Activated naive CD8-positive, alpha-beta T cell treated with anti-CD3 and anti-CD28 coated beads, Interleukin-2, amount 50 U/mL, for 24 hours (primary cell): ENCODE measurements around the gene ZC3H7B.

Experiments
- ATAC-seq: fragments of 150-1000 bp; cut with Tn5 transposase; one replicate; pipeline ENCODE4 v1.10.0; 2021
- DNase-seq: peaks from one replicate; pipeline ENCODE4 v3.0.0; 2021
- H3K27ac Mint-ChIP-seq: one replicate; pipeline ENCODE4 v1.8.0; 2021; ENCODE audit warnings: mild to moderate bottlenecking, mixed read lengths
- H3K27me3 Mint-ChIP-seq: one replicate; pipeline ENCODE4 v1.8.0; 2021; ENCODE audit warnings: mixed read lengths
- H3K36me3 Mint-ChIP-seq: one replicate; pipeline ENCODE4 v1.8.0; 2021; ENCODE audit warnings: low read depth, mixed read lengths
- H3K4me1 Mint-ChIP-seq: one replicate; pipeline ENCODE4 v1.8.0; 2021; ENCODE audit warnings: mixed read lengths
- H3K4me3 Mint-ChIP-seq: one replicate; pipeline ENCODE4 v1.8.0; 2021; ENCODE audit warnings: mild to moderate bottlenecking, moderate library complexity, mixed read lengths
- H3K9me3 Mint-ChIP-seq: one replicate; pipeline ENCODE4 v1.8.0; 2021; ENCODE audit warnings: mixed read lengths

The ZC3H7B gene

DNA sequence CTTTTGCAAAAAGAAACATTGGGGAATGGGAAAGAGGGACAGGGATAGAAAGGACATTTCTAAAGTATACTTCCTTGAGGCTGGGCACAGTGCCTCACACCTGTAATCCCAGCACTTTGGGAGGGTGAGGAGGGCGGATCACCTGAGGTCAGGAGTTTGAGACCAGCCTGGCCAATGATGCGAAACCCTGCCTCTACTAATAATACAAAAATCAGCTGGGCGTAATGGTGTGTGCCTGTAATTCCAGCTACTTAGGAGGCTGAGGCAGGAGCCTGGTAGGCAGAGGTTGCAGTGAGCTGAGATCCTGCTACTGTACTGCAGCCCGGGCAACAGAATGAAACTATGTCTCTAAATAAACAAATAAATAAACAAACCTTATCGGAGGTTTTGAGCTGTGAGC, 64.1 kb downstream of the ZC3H7B start:
- Mint-ChIP-seq H3K4me3 (no peak overlapping the region), H3K36me3 (no peaks in the 10 kb centered on the region), H3K27me3 (peaks cover 9% of the 10 kb centered on the region), H3K9me3 (no peaks in the 10 kb centered on the region), H3K27ac (no peak overlapping the region), H3K4me1 (no peaks in the 10 kb centered on the region)
- ATAC-seq, result no peak
- DNase-seq, result no peak

- H3K27ac Mint-ChIP-seq, result no peak overlapping the region
- H3K36me3 Mint-ChIP-seq, result no peaks in the 10 kb centered on the region
- H3K9me3 Mint-ChIP-seq, result no peaks in the 10 kb centered on the region
- DNase-seq, result no peak
- no peak for ATAC-seq
- H3K4me3 Mint-ChIP-seq, result no peak overlapping the region
- H3K27me3 Mint-ChIP-seq, result peaks cover 9% of the 10 kb centered on the region
- H3K4me1 Mint-ChIP-seq, result no peaks in the 10 kb centered on the region
These were observed 65.2 kb downstream of the ZC3H7B start for GRCh38 chr22:41366323-41367029.

DNA sequence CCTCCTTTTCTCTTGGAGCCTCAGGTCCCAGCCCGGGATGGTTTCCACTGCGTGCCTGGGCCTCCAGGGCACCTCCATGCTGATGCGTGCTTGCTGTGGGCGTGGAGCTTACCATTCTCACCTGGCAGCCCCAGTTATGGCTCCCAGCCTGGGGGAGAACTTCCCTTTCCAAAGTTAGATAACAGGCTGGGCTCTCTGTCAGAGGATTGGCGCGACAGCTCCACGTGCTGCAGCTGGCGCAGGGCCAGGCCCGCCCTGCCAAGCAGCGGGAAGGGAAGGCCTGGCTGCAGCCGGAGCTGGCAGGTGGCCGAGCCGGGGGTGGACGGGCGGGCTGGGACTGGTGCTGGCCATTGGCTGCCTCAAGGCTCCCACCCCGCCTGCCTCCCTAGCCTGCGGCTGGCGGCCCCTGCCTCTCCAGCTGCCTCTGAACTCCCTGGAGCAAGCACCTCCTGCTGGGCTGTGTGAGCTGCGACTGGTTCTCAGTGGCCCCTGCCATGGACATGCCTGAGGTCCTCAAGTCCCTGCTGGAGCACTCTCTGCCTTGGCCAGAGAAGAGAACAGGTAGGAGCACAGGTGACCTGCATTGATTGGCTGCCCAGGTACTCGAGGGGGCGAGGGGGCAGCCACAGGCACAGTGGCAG, 65.8 kb downstream of the ZC3H7B start:
- Mint-ChIP-seq H3K27me3 (peaks cover 9% of the 10 kb centered on the region), H3K27ac (no peak overlapping the region), H3K36me3 (no peaks in the 10 kb centered on the region), H3K4me3 (no peak overlapping the region), H3K4me1 (no peaks in the 10 kb centered on the region), H3K9me3 (no peaks in the 10 kb centered on the region)
- peak; percentile 21 for ATAC-seq
- DNase-seq, result peak; percentile 5

GRCh38 chr22:41367680-41368542, 66.6 kb downstream of the ZC3H7B start:
- H3K27me3 Mint-ChIP-seq, result peaks cover 9% of the 10 kb centered on the region
- no peaks in the 10 kb centered on the region for H3K36me3 Mint-ChIP-seq
- no peak overlapping the region for H3K27ac Mint-ChIP-seq
- no peaks in the 10 kb centered on the region for H3K9me3 Mint-ChIP-seq
- ATAC-seq, result no peak
- DNase-seq, result no peak
- no peak overlapping the region for H3K4me3 Mint-ChIP-seq
- no peaks in the 10 kb centered on the region for H3K4me1 Mint-ChIP-seq

DNA sequence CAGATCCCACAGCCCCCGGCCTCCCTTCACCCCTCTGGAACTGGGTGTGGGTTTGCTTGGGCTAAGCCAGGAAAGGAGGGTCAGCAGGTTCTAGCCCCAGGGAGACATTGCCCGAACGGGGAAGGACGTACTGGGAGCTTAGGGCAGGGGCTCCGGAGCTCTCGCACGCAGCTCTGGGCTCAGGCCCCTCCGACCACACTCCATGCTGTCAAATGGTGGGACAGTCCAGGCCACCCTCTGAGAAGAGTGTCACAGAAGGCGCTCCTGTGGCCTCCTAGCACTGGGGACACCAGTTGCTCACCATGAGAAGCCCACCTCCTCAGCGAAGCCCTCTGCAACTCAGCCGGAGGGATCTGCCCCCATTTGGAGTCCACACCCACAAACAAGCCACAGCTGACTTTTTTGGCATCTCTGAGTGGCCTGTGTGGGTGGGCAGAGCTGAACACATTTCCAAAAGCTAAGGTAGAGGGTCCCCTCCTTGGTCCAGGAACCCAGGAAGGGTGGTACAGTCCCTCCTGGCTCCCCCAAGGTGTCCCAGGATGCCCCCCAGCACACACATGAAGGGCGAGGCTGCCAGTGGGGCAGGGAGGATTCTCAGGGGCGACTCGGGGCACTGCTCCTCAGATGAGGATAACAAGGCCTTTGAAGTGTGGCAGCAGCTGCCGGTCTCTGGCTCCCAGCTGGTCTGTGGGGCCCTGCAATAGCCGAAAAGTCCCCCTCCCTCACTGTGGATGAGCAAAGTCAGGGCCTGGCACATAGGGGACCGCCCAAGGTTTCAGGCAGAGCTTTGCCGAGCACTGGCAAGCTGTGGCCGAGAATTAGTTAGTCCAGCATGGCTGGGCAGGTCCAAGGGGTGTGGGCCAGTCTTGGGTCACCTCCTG, 67.5 kb downstream of the ZC3H7B start:
- Mint-ChIP-seq H3K27me3 (peaks cover 9% of the 10 kb centered on the region), H3K4me1 (no peaks in the 10 kb centered on the region), H3K9me3 (no peaks in the 10 kb centered on the region), H3K36me3 (no peaks in the 10 kb centered on the region), H3K4me3 (no peak overlapping the region), H3K27ac (no peak overlapping the region)
- DNase-seq (no peak), ATAC-seq (no peak)

DNA sequence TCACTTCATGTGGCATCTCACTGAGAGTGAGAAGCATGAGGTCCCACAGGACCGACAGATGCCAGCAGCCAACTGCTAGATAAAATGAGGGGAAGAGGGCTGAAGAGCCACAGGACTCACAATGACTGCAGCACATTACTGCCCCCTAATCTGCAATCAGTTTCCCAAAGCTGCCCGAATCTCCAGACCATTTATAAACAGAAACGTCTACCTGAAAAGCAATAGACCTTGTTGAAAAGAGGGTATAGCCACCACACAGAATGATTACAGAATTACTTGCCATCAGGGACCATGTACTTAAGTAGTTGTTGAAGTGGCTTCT, 68.1 kb downstream of the ZC3H7B start:
- Mint-ChIP-seq H3K9me3 (no peaks in the 10 kb centered on the region), H3K27me3 (peaks cover 9% of the 10 kb centered on the region), H3K4me1 (no peaks in the 10 kb centered on the region), H3K4me3 (no peak overlapping the region), H3K36me3 (no peaks in the 10 kb centered on the region), H3K27ac (no peak overlapping the region)
- ATAC-seq (no peak), DNase-seq (no peak)

GRCh38 chr22:41369837-41370236, 68.5 kb downstream of the ZC3H7B start:
- no peak for ATAC-seq
- H3K4me1 Mint-ChIP-seq, result no peaks in the 10 kb centered on the region
- H3K36me3 Mint-ChIP-seq, result no peaks in the 10 kb centered on the region
- H3K27me3 Mint-ChIP-seq, result peaks cover 9% of the 10 kb centered on the region
- H3K27ac Mint-ChIP-seq, result no peak overlapping the region
- DNase-seq, result no peak
- no peaks in the 10 kb centered on the region for H3K9me3 Mint-ChIP-seq
- no peak overlapping the region for H3K4me3 Mint-ChIP-seq

- no peaks in the 10 kb centered on the region for H3K9me3 Mint-ChIP-seq
- no peaks in the 10 kb centered on the region for H3K36me3 Mint-ChIP-seq
- no peak for ATAC-seq
- H3K4me1 Mint-ChIP-seq, result peaks cover 12% of the 10 kb centered on the region
- no peaks in the 10 kb centered on the region for H3K27me3 Mint-ChIP-seq
- DNase-seq, result no peak
- H3K4me3 Mint-ChIP-seq, result no peak overlapping the region
- H3K27ac Mint-ChIP-seq, result no peak overlapping the region
These were observed 76.5 kb downstream of the ZC3H7B start for GRCh38 chr22:41377846-41378245.

DNA sequence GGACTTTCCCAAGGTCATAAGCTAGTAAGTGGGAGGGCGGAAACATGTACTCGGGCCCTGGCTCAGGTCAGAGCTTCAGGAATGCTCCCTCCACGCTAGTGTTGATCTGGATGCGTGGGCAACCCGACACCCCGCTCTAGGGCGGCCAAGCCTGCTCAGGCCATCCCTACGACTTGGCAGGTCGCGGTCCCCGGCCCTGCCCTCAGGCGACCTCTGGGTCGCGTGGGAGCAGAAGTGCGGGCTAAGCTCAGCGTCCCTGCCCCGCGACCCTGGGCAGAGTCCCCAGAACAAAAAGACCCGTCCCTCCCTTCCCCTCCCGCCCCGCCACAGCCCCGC, 79.6 kb downstream of the ZC3H7B start:
- no peaks in the 10 kb centered on the region for H3K36me3 Mint-ChIP-seq
- H3K27ac Mint-ChIP-seq, result no peak overlapping the region
- ATAC-seq (peak; percentile 1), DNase-seq (no peak)
- no peaks in the 10 kb centered on the region for H3K9me3 Mint-ChIP-seq
- H3K4me1 Mint-ChIP-seq, result peaks cover 14% of the 10 kb centered on the region
- H3K4me3 Mint-ChIP-seq, result peak overlapping the region; percentile 81
- no peaks in the 10 kb centered on the region for H3K27me3 Mint-ChIP-seq

- Mint-ChIP-seq H3K27me3 (no peaks in the 10 kb centered on the region), H3K27ac (peak within 1 kb of the TSS; percentile 87), H3K4me3 (peak within 1 kb of the TSS; percentile 81), H3K36me3 (no peaks in the 10 kb centered on the region), H3K9me3 (no peaks in the 10 kb centered on the region), H3K4me1 (peaks cover 14% of the 10 kb centered on the region)
- DNase-seq, result peak; percentile 96
- peak; percentile 95 for ATAC-seq
These were observed 80.2 kb downstream of the ZC3H7B start, which contains the start of gene TEF for GRCh38 chr22:41381329-41382097. TEF (plus strand) TSS chr22:41381942; CDS start chr22:41382045, 103 bp downstream.

DNA sequence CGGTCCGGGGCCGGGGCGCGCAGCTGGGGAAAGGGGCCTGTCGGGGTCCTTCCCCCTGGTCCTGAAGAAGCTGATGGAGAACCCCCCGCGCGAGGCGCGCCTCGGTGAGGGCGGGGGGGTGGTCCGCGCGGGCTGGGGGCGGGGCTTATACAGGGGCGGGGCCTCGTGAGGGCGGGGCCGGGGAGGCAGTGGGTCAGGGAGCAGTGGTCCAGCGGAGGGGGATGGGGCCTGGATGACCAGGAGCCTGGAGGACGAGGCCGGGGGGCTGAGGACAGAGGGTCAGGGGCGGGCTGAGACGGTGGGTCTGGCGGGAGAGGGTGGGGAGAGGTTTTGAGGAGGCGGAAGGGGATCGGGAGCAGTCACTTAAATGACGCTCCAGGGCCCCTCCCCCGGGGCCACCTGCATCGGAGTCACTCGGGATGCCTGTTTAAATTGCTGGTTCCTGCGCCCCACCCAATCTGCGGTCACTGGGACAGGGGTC, 80.8 kb downstream of the ZC3H7B start:
- Mint-ChIP-seq H3K4me1 (peaks cover 14% of the 10 kb centered on the region), H3K4me3 (peak overlapping the region; percentile 81)

DNA sequence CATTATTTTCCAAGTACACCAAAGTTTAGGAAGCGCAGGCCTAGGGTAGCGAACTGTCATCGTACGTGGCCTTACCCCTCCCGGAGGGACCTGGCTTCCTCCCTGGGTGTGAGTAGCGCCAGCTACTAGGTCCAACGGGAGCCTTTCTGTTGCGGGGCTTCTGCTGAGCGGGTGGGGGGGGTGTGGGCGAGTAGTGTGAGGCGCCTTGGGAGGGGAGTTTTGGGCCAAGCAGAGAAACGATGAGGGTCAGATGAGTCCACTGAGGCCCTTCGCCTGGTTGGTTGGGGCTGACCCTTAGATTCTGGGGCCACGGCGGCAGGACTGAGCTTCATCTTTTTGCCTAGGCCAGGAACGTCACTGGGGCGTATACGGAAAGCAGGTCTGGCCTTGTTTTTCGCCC, 81.3 kb downstream of the ZC3H7B start:
- DNase-seq, result peak; percentile 8
- H3K9me3 Mint-ChIP-seq, result no peaks in the 10 kb centered on the region
- no peak overlapping the region for H3K27ac Mint-ChIP-seq
- H3K4me1 Mint-ChIP-seq, result peaks cover 14% of the 10 kb centered on the region
- H3K36me3 Mint-ChIP-seq, result no peaks in the 10 kb centered on the region
- peak overlapping the region; percentile 81 for H3K4me3 Mint-ChIP-seq
- no peak for ATAC-seq
- no peaks in the 10 kb centered on the region for H3K27me3 Mint-ChIP-seq

More for the DNA sequence above, 80.8 kb downstream of the ZC3H7B start:
- ATAC-seq (peak; percentile 26), DNase-seq (peak; percentile 64)
- H3K27ac Mint-ChIP-seq, result peak overlapping the region; percentile 42
- no peaks in the 10 kb centered on the region for H3K27me3 Mint-ChIP-seq
- no peaks in the 10 kb centered on the region for H3K9me3 Mint-ChIP-seq
- no peaks in the 10 kb centered on the region for H3K36me3 Mint-ChIP-seq

- no peak overlapping the region for H3K27ac Mint-ChIP-seq
These were observed 81.8 kb downstream of the ZC3H7B start for GRCh38 chr22:41383085-41383484.

More at GRCh38 chr22:41383085-41383484, 81.8 kb downstream of the ZC3H7B start:
- no peaks in the 10 kb centered on the region for H3K9me3 Mint-ChIP-seq
- ATAC-seq (no peak), DNase-seq (no peak)
- no peaks in the 10 kb centered on the region for H3K36me3 Mint-ChIP-seq
- peak overlapping the region; percentile 81 for H3K4me3 Mint-ChIP-seq
- peaks cover 14% of the 10 kb centered on the region for H3K4me1 Mint-ChIP-seq
- H3K27me3 Mint-ChIP-seq, result no peaks in the 10 kb centered on the region
